ENCODE measurements around the gene ACAA1. TPM values are rescaled to one million over a fixed set of nuclear protein-coding genes. Genes with fewer than 3 reads are reported as not detected.

ACAA1 gene
- total RNA-seq, 2 donors from 2014 or later = 50.9 to 74.0 TPM

- DNase-seq (ENCODE audit: low spot score) = no peak
- Histone ChIP-seq H3K27me3 (no peaks in the 10 kb centered on the region), H3K36me3 (peaks cover 22% of the 10 kb centered on the region), H3K27ac (no peak overlapping the region), H3K4me1 (no peaks in the 10 kb centered on the region), H3K9me3 (no peaks in the 10 kb centered on the region), H3K4me3 (no peak overlapping the region)
- no peak for TF ChIP-seq CTCF (IDR thresholded peaks at IDR 0.05)
These were observed 19.7 kb downstream of the ACAA1 start for GRCh38 chr3:38117163-38117716.

DNA sequence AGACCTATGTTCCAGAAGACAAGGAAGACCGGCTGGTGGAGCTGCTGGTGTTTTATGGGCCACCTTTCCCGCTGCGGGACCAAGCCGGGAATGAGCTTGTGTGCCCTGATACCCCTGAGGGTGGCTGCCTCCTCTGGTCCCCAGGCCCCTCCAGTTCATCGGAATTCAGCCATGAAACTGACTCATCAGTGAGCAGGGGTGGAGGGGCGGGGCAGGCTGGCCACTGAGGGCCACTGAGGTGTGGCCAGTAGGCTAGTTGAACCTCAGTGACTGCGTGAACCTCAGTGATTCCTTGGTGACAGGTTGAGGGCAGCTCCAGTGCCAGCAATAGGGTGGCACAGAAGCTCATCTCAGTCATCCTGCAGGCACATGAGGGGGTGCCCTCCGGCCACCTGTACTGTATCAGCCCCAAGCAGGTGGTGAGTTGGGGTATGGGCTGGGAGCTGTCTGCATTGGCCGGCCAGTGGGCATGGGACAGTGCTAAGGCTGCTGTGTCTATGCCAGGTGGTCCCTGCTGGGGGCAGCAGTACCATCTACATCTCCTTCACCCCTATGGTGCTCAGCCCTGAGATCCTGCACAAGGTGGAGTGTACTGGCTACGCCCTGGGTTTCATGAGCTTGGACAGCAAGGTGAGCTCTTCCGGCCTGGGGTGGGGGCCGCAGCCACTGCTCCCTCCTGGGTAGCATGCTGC is 20.3 kb downstream of the ACAA1 start:
- Histone ChIP-seq H3K27ac (no peak overlapping the region), H3K4me3 (no peak overlapping the region), H3K4me1 (no peaks in the 10 kb centered on the region), H3K9me3 (no peaks in the 10 kb centered on the region), H3K27me3 (no peaks in the 10 kb centered on the region), H3K36me3 (peaks cover 17% of the 10 kb centered on the region)
- DNase-seq (ENCODE audit: low spot score) = no peak
- TF ChIP-seq CTCF (IDR thresholded peaks at IDR 0.05) = no peak

- Histone ChIP-seq H3K27ac (no peak overlapping the region), H3K4me1 (no peaks in the 10 kb centered on the region), H3K9me3 (no peaks in the 10 kb centered on the region), H3K36me3 (peaks cover 9% of the 10 kb centered on the region), H3K27me3 (no peaks in the 10 kb centered on the region), H3K4me3 (no peak overlapping the region)
- DNase-seq (ENCODE audit: low spot score) = no peak
- no peak for TF ChIP-seq CTCF (IDR thresholded peaks at IDR 0.05)
These were observed 21.1 kb downstream of the ACAA1 start for GRCh38 chr3:38115645-38116427.

- Histone ChIP-seq H3K9me3 (no peaks in the 10 kb centered on the region), H3K27ac (no peak overlapping the region), H3K36me3 (peaks cover 4% of the 10 kb centered on the region), H3K27me3 (no peaks in the 10 kb centered on the region), H3K4me1 (no peaks in the 10 kb centered on the region), H3K4me3 (no peak overlapping the region)
- no peak for DNase-seq (ENCODE audit: low spot score)
- TF ChIP-seq CTCF (IDR thresholded peaks at IDR 0.05) = no peak
These were observed 21.9 kb downstream of the ACAA1 start for GRCh38 chr3:38114875-38115644.

GRCh38 chr3:38114052-38114874 is 22.7 kb downstream of the ACAA1 start:
- TF ChIP-seq CTCF (IDR thresholded peaks at IDR 0.05) = no peak
- Histone ChIP-seq H3K27ac (no peak overlapping the region), H3K9me3 (no peaks in the 10 kb centered on the region), H3K27me3 (no peaks in the 10 kb centered on the region), H3K4me3 (no peak overlapping the region), H3K4me1 (no peaks in the 10 kb centered on the region), H3K36me3 (no peaks in the 10 kb centered on the region)
- no peak for DNase-seq (ENCODE audit: low spot score)

Measured in right atrium auricular region (tissue), 2 donors.